H1 (cell line): ENCODE results near the gene ANXA2R. TPM values are rescaled to one million over a fixed set of nuclear protein-coding genes. Genes with fewer than 3 reads are reported as not detected.

Source experiments
- CTCF ChIP-seq, 3 experiments: IDR thresholded peaks; 1 replicate in 2 of 3; 2 replicates in 1 of 3; pipeline versions ENCODE4 v1.5.1 to v1.6.1; 2011; ENCODE audit warnings: low read length in 3 of 3, mild to moderate bottlenecking in 3 of 3, inconsistent platforms in 2 of 3, low read depth in 1 of 3, moderate library complexity in 1 of 3; ENCODE audit not compliant: insufficient read depth in 1 of 3; ENCODE audit errors: control extremely low read depth in 1 of 3
- EGR1 ChIP-seq: IDR thresholded peaks from 2 replicates; pipeline ENCODE4 v1.6.1; 2011; ENCODE audit warnings: low read depth, low read length, borderline replicate concordance
- SIX5 ChIP-seq: IDR thresholded peaks from 2 replicates; pipeline ENCODE4 v1.6.1; 2011; ENCODE audit warnings: mild to moderate bottlenecking, low read depth, low read length
- TBP ChIP-seq: IDR thresholded peaks from 2 replicates; pipeline ENCODE4 v1.6.1; 2011; ENCODE audit warnings: low read depth, low read length, improper control_type of control experiment
- TCF12 ChIP-seq: IDR thresholded peaks from 2 replicates; pipeline ENCODE4 v1.6.1; 2011; ENCODE audit warnings: low read depth, mild to moderate bottlenecking, low read length
- polyA plus RNA-seq, 7 experiments: library from polyadenylated mRNA; depleted of rRNA in 3 of 7; stranded (reverse) in 5 of 7; unstranded in 2 of 7; fragments of >200 nt in 5 of 7; fragments of 200-250 nt in 2 of 7; gene quantifications; 1 replicate in 5 of 7; 2 replicates in 1 of 7; 4 replicates in 1 of 7; pipeline versions ENCODE4 v1.2.1 to v1.2.3, GENCODE V29; 2011 to 2013; ENCODE audit warnings: missing spikeins in 2 of 7, mixed read lengths in 2 of 7
- total RNA-seq: library from RNA; stranded (reverse); fragmentation: NEBNext Ultra II Directional; extraction: Animal tissue kit (Norgen Biotek cat#: 25700); gene quantifications from 2 replicates; pipeline ENCODE4 v1.2.1, GENCODE V29; 2021

ANXA2R gene
- total and polyA plus RNA-seq, 2 of the 8 experiments (the other 6 are each of a cell fraction or from before 2014, with no cell fraction given) = 0.08 to 0.17 TPM

GRCh38 chr5:43014522-43014921, 25.6 kb downstream of the ANXA2R start (continued):
- TF ChIP-seq CTCF (IDR thresholded peaks at IDR 0.05; ENCODE audit: control extremely low read depth in 1 of 3, insufficient read depth in 1 of 3, low read depth in 1 of 3, low read length in 3 of 3) = no peak
- no peak for TF ChIP-seq TBP
- no peak for TF ChIP-seq SIX5
- no peak for TF ChIP-seq TCF12
- no peak for TF ChIP-seq EGR1
